HepG2 (cell line): ENCODE data around the gene ELL3. TPM values are rescaled to one million over a fixed set of nuclear protein-coding genes. Genes with fewer than 3 reads are reported as not detected.

Experiments used
- ATAC-seq: fragments of 200-7000 bp; cut with Tn5 transposase; 3 replicates; pipeline ENCODE4 v1.9.1; 2020; ENCODE audit warnings: mild to moderate bottlenecking, moderate library complexity
- BruUV-seq: library from RNA; stranded (reverse); fragments of 400-500 nt; replicated peaks from 2 replicates; lab custom pipeline; 2021; lab: Mats Ljungman, UMichigan
- CTCF ChIA-PET: fragments of 300-600 bp; formaldehyde crosslinking; extraction: SDS; loops from one replicate; lab custom pipeline; 2021; ENCODE audit warnings: low total read pairs, inconsistent platforms, low intra/inter-chr PET ratio; lab: Yijun Ruan, JAX
- POLR2A ChIA-PET: fragments of 350-600 bp; sonication (Branson Sonifier 250); formaldehyde crosslinking; loops from one replicate; lab custom pipeline; 2020; ENCODE audit warnings: antibody characterized with exemption, inconsistent platforms; lab: Yijun Ruan, JAX
- DNase-seq: peaks from one replicate; pipeline ENCODE4 v3.0.0-alpha.2; 2015; ENCODE audit warnings: low spot score
- FAIRE-seq: peaks from 3 replicates; lab custom pipeline; 2011; peaks lifted over from hg19 to GRCh38; lab: Jason Lieb, UNC
- H2AFZ ChIP-seq: one replicate; pipeline ENCODE4 v1.6.1; 2011; ENCODE audit warnings: low read length, inconsistent platforms
- H3K27ac ChIP-seq: fragments of 300-600 bp; 3 replicates; pipeline ENCODE4 v1.8.0; 2011; ENCODE audit warnings: mixed run types, mild to moderate bottlenecking, mixed read lengths, low read length, inconsistent platforms; ENCODE audit not compliant: insufficient read depth; ENCODE audit errors: extremely low read length
- H3K27me3 ChIP-seq, 2 experiments: fragments of 200-600 bp in 1 of 2; 2 replicates in 1 of 2; 3 replicates in 1 of 2; pipeline versions ENCODE4 v1.6.0 to v1.8.0; 2011; ENCODE audit warnings: low read length in 2 of 2, mild to moderate bottlenecking in 2 of 2, moderate library complexity in 2 of 2, inconsistent platforms in 1 of 2; ENCODE audit not compliant: insufficient read depth in 2 of 2, control insufficient read depth in 1 of 2
- H3K36me3 ChIP-seq, 2 experiments: fragments of 200-600 bp in 1 of 2; replicated peaks in 1 of 2; 2 replicates in 1 of 2; 3 replicates in 1 of 2; pipeline versions ENCODE4 v1.5.1 to v1.8.0; 2011; ENCODE audit warnings: low read length in 2 of 2, inconsistent platforms in 1 of 2; ENCODE audit not compliant: insufficient read depth in 2 of 2, control insufficient read depth in 1 of 2
- H3K4me1 ChIP-seq: 2 replicates; pipeline ENCODE4 v1.5.1; 2012; ENCODE audit warnings: low read length, inconsistent platforms; ENCODE audit not compliant: insufficient read depth
- H3K4me2 ChIP-seq: 2 replicates; pipeline ENCODE4 v1.6.0; 2011; ENCODE audit warnings: low read depth, low read length, inconsistent platforms
- H3K4me3 ChIP-seq, 3 experiments: fragments of 200-600 bp in 1 of 3; sonication (generic), shearing (Covaris generic) in 1 of 3; replicated peaks in 1 of 3; 2 replicates each; pipeline ENCODE4 v1.5.1; 2011 to 2016; ENCODE audit warnings: low read length in 3 of 3, inconsistent platforms in 2 of 3, low read depth in 2 of 3, mild to moderate bottlenecking in 2 of 3, control low read depth in 1 of 3, mixed read lengths in 1 of 3; ENCODE audit not compliant: insufficient read depth in 1 of 3
- H3K79me2 ChIP-seq: one replicate; pipeline ENCODE4 v1.6.1; 2011; ENCODE audit warnings: low read length, inconsistent platforms; ENCODE audit not compliant: insufficient read depth
- H3K9ac ChIP-seq: 2 replicates; pipeline ENCODE4 v1.6.0; 2011; ENCODE audit warnings: mild to moderate bottlenecking, low read depth, low read length, inconsistent platforms; ENCODE audit not compliant: insufficient read depth
- H3K9me3 ChIP-seq: 2 replicates; pipeline ENCODE4 v1.5.1; 2012; ENCODE audit warnings: mild to moderate bottlenecking, low read length
- H4K20me1 ChIP-seq: 2 replicates; pipeline ENCODE4 v1.6.0; 2011; ENCODE audit warnings: inconsistent platforms, mild to moderate bottlenecking, low read length, moderate library complexity; ENCODE audit not compliant: insufficient read depth
- ELF4 ChIP-seq: sonication (generic); formaldehyde crosslinking; IDR thresholded peaks from 2 replicates; pipeline ENCODE4 v1.5.0; 2020; ENCODE audit warnings: missing genetic modification reagents, mild to moderate bottlenecking, moderate library complexity, borderline replicate concordance
- IKZF4 ChIP-seq: sonication (generic); formaldehyde crosslinking; IDR thresholded peaks from 2 replicates; pipeline ENCODE4 v1.5.1; 2020; ENCODE audit warnings: borderline replicate concordance, mild to moderate bottlenecking, low read depth, missing genetic modification reagents; ENCODE audit errors: not compliant biosample characterization
- LCORL ChIP-seq, 2 experiments: fragments of 450-650 bp in 1 of 2; sonication (generic) in 1 of 2; formaldehyde crosslinking in 1 of 2; IDR thresholded peaks; 2 replicates each; pipeline versions ENCODE4 v1.5.0 to v1.6.1; 2017 to 2020; ENCODE audit warnings: antibody characterized with exemption in 1 of 2, missing genetic modification reagents in 1 of 2
- NPAS2 ChIP-seq: sonication (generic); formaldehyde crosslinking; IDR thresholded peaks from 2 replicates; pipeline ENCODE4 v1.8.0; 2022; ENCODE audit warnings: mild to moderate bottlenecking, missing genetic modification reagents, borderline replicate concordance
- PHF20 ChIP-seq: sonication (generic); formaldehyde crosslinking; IDR thresholded peaks from 2 replicates; pipeline ENCODE4 v1.5.0; 2020; ENCODE audit warnings: mild to moderate bottlenecking, missing genetic modification reagents
- RBFOX2 ChIP-seq: fragments of 200-400 bp; formaldehyde crosslinking; IDR thresholded peaks from 2 replicates; pipeline ENCODE4 v1.6.1; 2017; ENCODE audit warnings: low read depth, mild to moderate bottlenecking, low read length
- REL ChIP-seq: sonication (generic); formaldehyde crosslinking; conservative IDR thresholded peaks from 2 replicates; pipeline ENCODE4 v1.8.0; 2022; ENCODE audit warnings: mild to moderate bottlenecking, missing genetic modification reagents, moderate library complexity
- THAP8 ChIP-seq: sonication (generic); formaldehyde crosslinking; IDR thresholded peaks from 2 replicates; pipeline ENCODE4 v1.5.1; 2020; ENCODE audit warnings: missing genetic modification reagents, mild to moderate bottlenecking, borderline replicate concordance
- TSC22D2 ChIP-seq: sonication (generic); formaldehyde crosslinking; IDR thresholded peaks from 2 replicates; pipeline ENCODE4 v1.5.1; 2020; ENCODE audit warnings: missing genetic modification reagents, mild to moderate bottlenecking, borderline replicate concordance
- ZBTB1 ChIP-seq: sonication (generic); formaldehyde crosslinking; IDR thresholded peaks from 2 replicates; pipeline ENCODE4 v1.4.0; 2020; ENCODE audit warnings: missing genetic modification reagents, borderline replicate concordance
- ZBTB37 ChIP-seq: sonication (generic); formaldehyde crosslinking; IDR thresholded peaks from 2 replicates; pipeline ENCODE4 v1.4.0; 2020; ENCODE audit warnings: mild to moderate bottlenecking, missing genetic modification reagents
- ZC3H4 ChIP-seq: sonication (generic); formaldehyde crosslinking; IDR thresholded peaks from 2 replicates; pipeline ENCODE4 v1.4.0; 2020; ENCODE audit warnings: missing genetic modification reagents, borderline replicate concordance
- ZEB1 ChIP-seq: IDR thresholded peaks from 2 replicates; pipeline ENCODE4 v1.6.1; 2012; ENCODE audit warnings: mild to moderate bottlenecking, low read depth, inconsistent platforms; ENCODE audit not compliant: insufficient replicate concordance
- ZFAT ChIP-seq: sonication (generic); formaldehyde crosslinking; conservative IDR thresholded peaks from 2 replicates; pipeline ENCODE4 v1.8.1; 2023; ENCODE audit warnings: missing genetic modification reagents, inconsistent platforms
- ZNF362 ChIP-seq: sonication (generic); formaldehyde crosslinking; IDR thresholded peaks from 2 replicates; pipeline ENCODE4 v1.4.0; 2020; ENCODE audit warnings: missing genetic modification reagents, mild to moderate bottlenecking, borderline replicate concordance
- ZNF670 ChIP-seq: sonication (generic); formaldehyde crosslinking; IDR thresholded peaks from 2 replicates; pipeline ENCODE4 v1.8.0; 2022; ENCODE audit warnings: mild to moderate bottlenecking, missing genetic modification reagents, borderline replicate concordance
- ZNF737 ChIP-seq: sonication (generic); formaldehyde crosslinking; IDR thresholded peaks from 2 replicates; pipeline ENCODE4 v1.5.0; 2020; ENCODE audit warnings: missing genetic modification reagents, mild to moderate bottlenecking, borderline replicate concordance
- ZNF777 ChIP-seq: sonication (generic); formaldehyde crosslinking; IDR thresholded peaks from 2 replicates; pipeline ENCODE4 v1.4.0; 2020; ENCODE audit warnings: missing genetic modification reagents
- WGBS: methylation state at CpG from one replicate; pipeline ENCODE4 v1.1.6; 2017; ENCODE audit warnings: low lambda C conversion rate; 5-methylcytosine and 5-hydroxymethylcytosine counted together
- in situ Hi-C: cut with HindIII; loops from 2 replicates; pipeline ENCODE4 v1.10.0; 2017; ENCODE audit warnings: low pct_unique_long_range_greater_than_20kb; ENCODE audit not compliant: extremely low pct_ligation_motif_present
- intact Hi-C: fragments of 100-400 bp; cut with micrococcal nuclease; formaldehyde crosslinking; loops from one replicate; pipeline ENCODE4 v1.10.0; 2022; ENCODE audit not compliant: unreplicated experiment
- polyA plus RNA-seq, 8 experiments: library from polyadenylated mRNA; depleted of rRNA in 3 of 8; stranded (reverse) in 7 of 8; unstranded in 1 of 8; fragments of >200 nt; fragmentation: Illumina TruSeq in 4 of 8; extraction: Trizol in 4 of 8; gene quantifications; 2 replicates each; pipeline versions ENCODE4 v1.2.1 to v1.2.3, GENCODE V29; 2011 to 2016; ENCODE audit warnings: low read depth in 4 of 8, missing spikeins in 1 of 8, mixed read lengths in 1 of 8; ENCODE audit not compliant: insufficient read depth in 1 of 8
- total RNA-seq, 5 experiments: library from RNA; depleted of rRNA; stranded (reverse); fragments of >200 nt; fragmentation: Illumina TruSeq; extraction: Trizol; gene quantifications; 2 replicates each; pipeline ENCODE4 v1.2.3, GENCODE V29; 2016; ENCODE audit warnings: low read depth in 1 of 5

The ELL3 gene
- total and polyA plus RNA-seq, 2 of the 13 experiments (the other 11 are each of a cell fraction or from before 2014, with no cell fraction given) = 6.1 to 8.8 TPM

- Histone ChIP-seq H3K27me3 (no peaks in the 10 kb centered on the region; a peak in 1 of 5 replicates), H3K9me3 (no peaks in the 10 kb centered on the region), H2AFZ (no peak overlapping the region), H3K4me2 (peak overlapping the region; percentile 96), H3K79me2 (peaks cover 26% of the 10 kb centered on the region), H4K20me1 (peaks cover 28% of the 10 kb centered on the region), H3K4me1 (peaks cover 45% of the 10 kb centered on the region), H3K36me3 (peaks cover 8 to 35% of the 10 kb centered on the region in 2 experiments), H3K27ac (peak overlapping the region; percentile 98), H3K9ac (peak overlapping the region; percentile 100), H3K4me3 (peak overlapping the region; percentile 98 to 100 (median 99))
- 1% methylated on average over 23 of the region's 33 CpGs for WGBS
- FAIRE-seq (no peak), ATAC-seq (peak; percentile 4; the same call in 2 of the 3 replicates), DNase-seq (no peak)
- in situ Hi-C loops (no loop called here), intact Hi-C loops (no loop called here)
- POLR2A ChIA-PET = interaction anchor here (0.7 to 2.0 kb wide), 5 partner anchors 7 to 32 kb away, joined by 3 to 8 read pairs (median 5); partner anchors contain the start of genes ELL3, HYPK, MFAP1 and SERINC4
- CTCF ChIA-PET = no interaction called here
- BruUV-seq = no TSS peak
- TF ChIP-seq TSC22D2 (CRISPR knock-in tag) (no peak), ELF4 (CRISPR knock-in tag) (no peak), ZNF362 (CRISPR knock-in tag) (no peak), THAP8 (no peak), NPAS2 (CRISPR knock-in tag) (no peak), ZBTB1 (no peak), IKZF4 (CRISPR knock-in tag) (no peak), ZC3H4 (CRISPR knock-in tag) (peak; percentile 78; the same call in 1 of the 2 replicates), REL (CRISPR knock-in tag) (no peak), ZEB1 (no peak), ZNF670 (CRISPR knock-in tag) (no peak), RBFOX2 (peak; percentile 26), ZFAT (CRISPR knock-in tag) (peak; percentile 81; the same call in 1 of the 2 replicates), ZNF737 (no peak), ZNF777 (CRISPR knock-in tag) (no peak), PHF20 (CRISPR knock-in tag) (peak; percentile 2; the same call in 1 of the 2 replicates), ZBTB37 (CRISPR knock-in tag) (0 out of 2 replicates have a peak, but pooled peaks have one; percentile 35), LCORL (IDR thresholded peaks at IDR 0.05) (no peak), LCORL (CRISPR knock-in tag; IDR thresholded peaks at IDR 0.05) (0 out of 2 replicates have a peak, but pooled peaks have one; percentile 4)
Observed at GRCh38 chr15:43792761-43793476, 16.2 kb upstream of the ELL3 start.
